B cell (primary cell): ENCODE data around the gene DOCK4. TPM values are rescaled to one million over a fixed set of nuclear protein-coding genes. Genes with fewer than 3 reads are reported as not detected.

ENCODE experiments used
- ATAC-seq: fragments of 200-7000 bp; cut with Tn5 transposase; one replicate; pipeline ENCODE4 v1.10.0; 2021; ENCODE audit warnings: low read depth, mild to moderate bottlenecking, moderate number of reproducible peaks, moderate library complexity
- CTCF ChIA-PET: fragments of 350-600 bp; sonication (Branson Sonifier 250); formaldehyde crosslinking; loops from one replicate; lab custom pipeline; 2021; ENCODE audit warnings: antibody characterized with exemption, inconsistent platforms; lab: Charles Lee
- POLR2A ChIA-PET: fragments of 350-600 bp; sonication (Branson Sonifier 250); formaldehyde crosslinking; loops from one replicate; lab custom pipeline; 2021; ENCODE audit warnings: antibody characterized with exemption; lab: Charles Lee
- DNase-seq: peaks from one replicate; pipeline ENCODE4 v3.0.0; 2013
- H2AFZ ChIP-seq: 2 replicates; pipeline ENCODE4 v1.6.1; 2012; ENCODE audit warnings: mild to moderate bottlenecking, low read depth, low read length; ENCODE audit not compliant: insufficient read depth, poor library complexity, severe bottlenecking
- H3K27ac ChIP-seq, 2 donors: 1 replicate in 1 of 2; 2 replicates in 1 of 2; pipeline ENCODE4 v1.5.1; 2012 to 2013; ENCODE audit warnings: low read length in 2 of 2, mild to moderate bottlenecking in 2 of 2, moderate library complexity in 1 of 2
- H3K27me3 ChIP-seq, 4 experiments: fragments of 200-600 bp in 1 of 4; sonication (generic) in 1 of 4; replicated peaks in 1 of 4; 1 replicate in 2 of 4; 2 replicates in 2 of 4; pipeline versions ENCODE4 v1.6.1 to v1.7.0; 2013 to 2016; ENCODE audit warnings: low read length in 3 of 4, mild to moderate bottlenecking in 2 of 4, mixed read lengths in 1 of 4, moderate library complexity in 1 of 4; ENCODE audit not compliant: insufficient read depth in 4 of 4, control insufficient read depth in 3 of 4; ENCODE audit errors: control extremely low read depth in 1 of 4
- H3K36me3 ChIP-seq, 2 experiments: replicated peaks in 1 of 2; 1 replicate in 1 of 2; 2 replicates in 1 of 2; pipeline versions ENCODE4 v1.6.1 to v1.7.1; 2013; ENCODE audit warnings: low read length in 1 of 2; ENCODE audit not compliant: insufficient read depth in 2 of 2, control insufficient read depth in 1 of 2; ENCODE audit errors: control extremely low read depth in 1 of 2, extremely low read depth in 1 of 2
- H3K4me1 ChIP-seq, 2 donors: fragments of 200-600 bp in 1 of 2; sonication (generic) in 1 of 2; 1 replicate in 1 of 2; 2 replicates in 1 of 2; pipeline versions ENCODE4 v1.5.1 to v1.6.1; 2013 to 2017; ENCODE audit warnings: low read length in 2 of 2; ENCODE audit not compliant: control insufficient read depth in 2 of 2, insufficient read depth in 2 of 2
- H3K4me2 ChIP-seq: replicated peaks from 2 replicates; pipeline ENCODE3; 2012; ENCODE audit warnings: mild to moderate bottlenecking, low read depth, low read length; ENCODE audit not compliant: poor library complexity, severe bottlenecking
- H3K4me3 ChIP-seq, 5 experiments: fragments of 200-600 bp in 1 of 5; sonication (generic) in 1 of 5; 1 replicate in 3 of 5; 2 replicates in 2 of 5; pipeline versions ENCODE4 v1.5.1 to v1.7.0; 2011 to 2016; ENCODE audit warnings: low read length in 4 of 5, mild to moderate bottlenecking in 4 of 5, low read depth in 2 of 5, control low read depth in 1 of 5, moderate library complexity in 1 of 5; ENCODE audit not compliant: insufficient read depth in 1 of 5; ENCODE audit errors: control extremely low read depth in 1 of 5, extremely low read depth in 1 of 5
- H3K79me2 ChIP-seq: fragments of 200-600 bp; sonication (generic); one replicate; pipeline ENCODE4 v1.6.0; 2016; ENCODE audit warnings: low read length; ENCODE audit not compliant: control insufficient read depth, insufficient read depth
- H3K9ac ChIP-seq: fragments of 200-600 bp; sonication (generic); 2 replicates; pipeline ENCODE4 v1.6.1; 2017; ENCODE audit warnings: mild to moderate bottlenecking, low read length, moderate library complexity
- H3K9me3 ChIP-seq, 3 donors: one replicate each; pipeline versions ENCODE4 v1.6.1 to v1.7.1; 2013; ENCODE audit warnings: low read length in 2 of 3; ENCODE audit not compliant: control insufficient read depth in 2 of 3, insufficient read depth in 1 of 3; ENCODE audit errors: control extremely low read depth in 1 of 3
- H4K20me1 ChIP-seq: 2 replicates; pipeline ENCODE4 v1.6.0; 2012; ENCODE audit warnings: mild to moderate bottlenecking, low read length; ENCODE audit not compliant: insufficient read depth, control insufficient read depth, poor library complexity, severe bottlenecking
- H3K27ac Mint-ChIP-seq: one replicate; pipeline ENCODE4 v1.8.0; 2021; ENCODE audit warnings: mixed read lengths
- H3K27me3 Mint-ChIP-seq: one replicate; pipeline ENCODE4 v1.8.0; 2021; ENCODE audit warnings: mixed read lengths
- H3K4me1 Mint-ChIP-seq: one replicate; pipeline ENCODE4 v1.8.0; 2021; ENCODE audit warnings: mixed read lengths
- H3K4me3 Mint-ChIP-seq: one replicate; pipeline ENCODE4 v1.8.0; 2021; ENCODE audit warnings: mixed read lengths
- H3K9me3 Mint-ChIP-seq: one replicate; pipeline ENCODE4 v1.8.0; 2022; ENCODE audit warnings: mixed read lengths; ENCODE audit not compliant: insufficient read depth
- CTCF ChIP-seq: fragments of 200-600 bp; IDR thresholded peaks from one replicate; pipeline ENCODE4 v1.8.0; 2022; ENCODE audit warnings: antibody characterized with exemption, mild to moderate bottlenecking
- EZH2 ChIP-seq: IDR thresholded peaks from 2 replicates; pipeline ENCODE4 v1.6.1; 2012; ENCODE audit warnings: borderline replicate concordance, low read depth, mild to moderate bottlenecking, moderate library complexity, low read length; ENCODE audit not compliant: insufficient read depth, poor library complexity, severe bottlenecking
- WGBS: methylation state at CpG from one replicate; pipeline ENCODE4 v1.1.5; 2013; ENCODE audit warnings: missing lambda C conversion rate; ENCODE audit not compliant: insufficient coverage; 5-methylcytosine and 5-hydroxymethylcytosine counted together
- intact Hi-C: fragments of 100-400 bp; cut with micrococcal nuclease; formaldehyde crosslinking; loops from one replicate; pipeline ENCODE4 v1.10.0; 2022
- polyA plus RNA-seq: library from polyadenylated mRNA; depleted of rRNA; stranded (reverse); fragments of >200 nt; gene quantifications from 2 replicates; pipeline ENCODE4 v1.2.3, GENCODE V29; 2012
- total RNA-seq, 2 donors: library from RNA; stranded (reverse); fragments of 120-200 nt in 1 of 2; gene quantifications; 1 replicate in 1 of 2; 2 replicates in 1 of 2; pipeline versions ENCODE4 v1.2.3 to v1.2.4, GENCODE V29; 2013 to 2022

The DOCK4 gene
- total and polyA plus RNA-seq, 2 donors (not counting 1 experiment from before 2014, with no cell fraction given), result 0.03 to 4.1 TPM

- Histone ChIP-seq H3K4me2 (no peak overlapping the region), H3K4me3 (no peak overlapping the region), H3K79me2 (no peaks in the 10 kb centered on the region), H3K27ac (no peak overlapping the region), H2AFZ (no peak overlapping the region), H3K9ac (no peak overlapping the region), H3K27me3 (peaks cover 0 to 2% (median 0%) of the 10 kb centered on the region in 4 experiments), H3K4me1 (no peaks in the 10 kb centered on the region), H4K20me1 (no peaks in the 10 kb centered on the region), H3K36me3 (no peaks in the 10 kb centered on the region), H3K9me3 (no peaks in the 10 kb centered on the region)
- intact Hi-C loops, result no loop called here
- H3K4me3 Mint-ChIP-seq, result no peak overlapping the region
- ChIA-PET POLR2A (no interaction called here), CTCF (interaction anchor here (0.6 kb wide), 1 partner anchor 221 kb away, joined by 3 read pairs; no protein-coding TSS in a partner anchor)
- no peak overlapping the region for H3K27ac Mint-ChIP-seq
- no peak for ATAC-seq
- no peaks in the 10 kb centered on the region for H3K9me3 Mint-ChIP-seq
- TF ChIP-seq CTCF, result no peak
- no peak for TF ChIP-seq EZH2
- WGBS, result 83% methylated on average over 4 of the region's 8 CpGs
- no peaks in the 10 kb centered on the region for H3K4me1 Mint-ChIP-seq
- no peak for DNase-seq
- peaks cover 36% of the 10 kb centered on the region for H3K27me3 Mint-ChIP-seq
Measured at GRCh38 chr7:112172870-112173567, 33.2 kb downstream of the DOCK4 start.

GRCh38 chr7:112171673-112172072, 34.5 kb downstream of the DOCK4 start:
- Histone ChIP-seq H4K20me1 (no peaks in the 10 kb centered on the region), H3K9ac (no peak overlapping the region), H2AFZ (no peak overlapping the region), H3K27ac (no peak overlapping the region), H3K4me1 (no peaks in the 10 kb centered on the region), H3K4me2 (no peak overlapping the region), H3K27me3 (no peaks in the 10 kb centered on the region), H3K36me3 (no peaks in the 10 kb centered on the region), H3K4me3 (no peak overlapping the region), H3K79me2 (no peaks in the 10 kb centered on the region), H3K9me3 (no peaks in the 10 kb centered on the region)
- Mint-ChIP-seq H3K27me3 (peaks cover 25% of the 10 kb centered on the region), H3K27ac (no peak overlapping the region), H3K4me3 (no peak overlapping the region), H3K4me1 (no peaks in the 10 kb centered on the region), H3K9me3 (no peaks in the 10 kb centered on the region)
- CTCF ChIA-PET, result no interaction called here
- ATAC-seq (no peak), DNase-seq (no peak)
- intact Hi-C loops, result no loop called here
- TF ChIP-seq EZH2, result no peak
- no CpG with 5 or more reads among the region's 1 CpG for WGBS
- POLR2A ChIA-PET, result no interaction called here
